Measurements from ENCODE around the gene C6orf136. TPM values are rescaled to one million over a fixed set of nuclear protein-coding genes. Genes with fewer than 3 reads are reported as not detected.
A peak's percentile ranks its signal among the peaks of the same experiment; 100 is the strongest.

The C6orf136 gene
- total and polyA plus RNA-seq, 8 donors = 7.3 to 126 (median 23.4) TPM

DNA sequence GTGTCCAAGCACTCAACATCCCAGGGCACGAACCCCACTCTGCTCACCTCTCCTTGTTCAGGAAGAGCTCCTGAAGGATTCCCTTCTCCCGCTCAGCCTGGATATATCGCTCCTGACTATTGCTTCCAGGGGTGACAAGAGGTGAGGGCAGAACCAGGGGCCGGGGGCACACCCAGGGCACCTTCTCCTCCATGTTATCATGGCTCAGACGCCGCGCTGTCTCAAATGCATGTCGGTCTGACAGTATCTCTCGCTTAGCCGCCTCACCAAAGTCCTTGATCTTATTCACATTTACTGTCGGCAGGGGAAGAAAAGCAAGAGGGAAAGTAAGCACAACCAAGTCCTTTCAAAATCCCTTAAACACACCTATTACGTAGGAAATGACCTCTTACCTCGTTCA, 43.0 kb upstream of the C6orf136 start:
- TF ChIP-seq POLR2A (IDR thresholded peaks at IDR 0.05) (no peak), EP300 (IDR thresholded peaks at IDR 0.05) (no peak), POLR2AphosphoS5 (IDR thresholded peaks at IDR 0.05) (no peak)
- TF ChIP-seq, protein P1, sequence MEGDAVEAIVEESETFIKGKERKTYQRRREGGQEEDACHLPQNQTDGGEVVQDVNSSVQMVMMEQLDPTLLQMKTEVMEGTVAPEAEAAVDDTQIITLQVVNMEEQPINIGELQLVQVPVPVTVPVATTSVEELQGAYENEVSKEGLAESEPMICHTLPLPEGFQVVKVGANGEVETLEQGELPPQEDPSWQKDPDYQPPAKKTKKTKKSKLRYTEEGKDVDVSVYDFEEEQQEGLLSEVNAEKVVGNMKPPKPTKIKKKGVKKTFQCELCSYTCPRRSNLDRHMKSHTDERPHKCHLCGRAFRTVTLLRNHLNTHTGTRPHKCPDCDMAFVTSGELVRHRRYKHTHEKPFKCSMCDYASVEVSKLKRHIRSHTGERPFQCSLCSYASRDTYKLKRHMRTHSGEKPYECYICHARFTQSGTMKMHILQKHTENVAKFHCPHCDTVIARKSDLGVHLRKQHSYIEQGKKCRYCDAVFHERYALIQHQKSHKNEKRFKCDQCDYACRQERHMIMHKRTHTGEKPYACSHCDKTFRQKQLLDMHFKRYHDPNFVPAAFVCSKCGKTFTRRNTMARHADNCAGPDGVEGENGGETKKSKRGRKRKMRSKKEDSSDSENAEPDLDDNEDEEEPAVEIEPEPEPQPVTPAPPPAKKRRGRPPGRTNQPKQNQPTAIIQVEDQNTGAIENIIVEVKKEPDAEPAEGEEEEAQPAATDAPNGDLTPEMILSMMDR (IDR thresholded peaks at IDR 0.05) = no peak
- DNase-seq = no peak

DNA sequence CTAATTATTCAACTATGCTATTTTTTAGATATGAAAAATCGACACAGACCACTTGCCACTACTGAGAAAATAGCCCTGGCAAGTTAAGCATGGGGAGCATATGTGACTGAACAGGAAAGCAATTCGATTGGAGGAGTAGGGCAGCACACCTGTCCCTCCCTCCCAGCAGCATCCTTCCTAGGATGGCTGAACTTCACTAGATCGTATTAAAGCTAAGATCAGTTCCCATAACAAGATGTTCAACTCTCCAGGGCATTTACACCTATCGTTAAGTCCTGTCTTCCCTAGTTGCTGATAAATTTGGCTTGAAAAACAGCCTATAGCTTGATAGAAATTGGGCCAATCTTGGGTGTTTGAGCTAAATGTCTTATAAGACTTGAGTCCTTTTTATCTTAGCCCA, 36.9 kb upstream of the C6orf136 start:
- no peaks in the 10 kb centered on the region for H3K9me3 ChIP-seq
- TF ChIP-seq POLR2AphosphoS5 (IDR thresholded peaks at IDR 0.05) (no peak), EP300 (IDR thresholded peaks at IDR 0.05) (no peak), POLR2A (IDR thresholded peaks at IDR 0.05) (no peak)
- TF ChIP-seq, protein P1 (IDR thresholded peaks at IDR 0.05) = no peak
- peaks cover 38 to 75% (median 52%) of the 10 kb centered on the region in 4 donors for H3K4me1 ChIP-seq
- H3K27ac ChIP-seq = peak overlapping the region in 2 of 5 donors; percentile 18 to 95
- no peaks in the 10 kb centered on the region for H3K27me3 ChIP-seq
- DNase-seq = no peak
- 58 to 77% (median 66%) methylated on average over 4 of the region's 4 CpGs for WGBS, 5 donors
- H3K36me3 ChIP-seq = peaks cover 44 to 56% (median 47%) of the 10 kb centered on the region in 4 donors
- intact Hi-C loops (cut with DNase I; ENCODE audit: low total_unique reads) = no loop called here
- no peak overlapping the region for H3K4me3 ChIP-seq

More for the DNA sequence above, 43.0 kb upstream of the C6orf136 start:
- peaks cover 78 to 92% (median 88%) of the 10 kb centered on the region in 4 donors for H3K36me3 ChIP-seq
- intact Hi-C loops (cut with DNase I; ENCODE audit: low total_unique reads) = no loop called here
- WGBS, 5 donors = 91 to 96% (median 92%) methylated on average over 13 of the region's 13 CpGs
- H3K27ac ChIP-seq = no peak overlapping the region
- no peak overlapping the region for H3K4me3 ChIP-seq
- peaks cover 0 to 22% (median 11%) of the 10 kb centered on the region in 4 donors for H3K4me1 ChIP-seq
- H3K27me3 ChIP-seq = no peaks in the 10 kb centered on the region
- no peaks in the 10 kb centered on the region for H3K9me3 ChIP-seq

DNA sequence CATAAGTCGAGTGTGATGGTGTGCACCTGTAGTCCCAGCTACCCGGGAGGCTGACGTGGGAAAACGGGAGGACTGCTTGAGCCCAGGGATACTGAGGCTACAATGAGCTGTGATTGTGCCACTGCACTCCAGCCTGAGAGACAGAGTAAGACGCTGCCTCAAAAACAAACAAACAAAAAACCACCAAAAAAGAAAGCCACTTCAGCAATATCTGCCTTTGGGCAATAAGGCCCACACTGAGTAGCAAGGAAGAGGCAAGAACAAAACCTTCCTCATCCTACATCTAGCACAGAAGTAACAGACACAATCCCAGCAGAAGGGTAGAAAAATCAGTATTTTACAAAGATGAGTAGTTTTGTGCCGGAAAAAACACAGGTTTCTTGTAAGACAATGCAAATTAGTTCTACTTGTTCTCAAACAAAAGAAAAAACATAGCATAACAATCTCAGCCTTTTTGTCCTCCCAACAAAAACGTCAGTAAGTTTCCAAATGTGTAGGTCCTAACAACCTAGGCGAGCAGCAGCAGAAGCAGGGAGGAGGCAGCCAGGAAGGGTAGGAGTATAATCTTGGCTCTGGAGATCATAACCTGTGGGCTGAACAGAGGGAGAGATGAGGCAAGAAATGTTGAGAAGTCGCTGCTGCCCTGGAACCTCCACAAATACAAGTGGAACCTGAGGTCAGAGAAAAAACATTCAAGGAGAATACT, 35.6 kb upstream of the C6orf136 start:
- H3K4me3 ChIP-seq = no peak overlapping the region
- TF ChIP-seq POLR2AphosphoS5 (IDR thresholded peaks at IDR 0.05) = no peak
- TF ChIP-seq, protein P1 (IDR thresholded peaks at IDR 0.05) = no peak
- TF ChIP-seq POLR2A (IDR thresholded peaks at IDR 0.05) = no peak
- no peak for TF ChIP-seq EP300 (IDR thresholded peaks at IDR 0.05)
- peaks cover 38 to 75% (median 52%) of the 10 kb centered on the region in 4 donors for H3K4me1 ChIP-seq
- no peaks in the 10 kb centered on the region for H3K9me3 ChIP-seq
- peak overlapping the region in 2 of 5 donors; percentile 24 to 95 for H3K27ac ChIP-seq
- WGBS, 5 donors = 53 to 69% (median 59%) methylated on average over 9 of the region's 9 CpGs
- no peak for DNase-seq
- intact Hi-C loops (cut with DNase I; ENCODE audit: low total_unique reads) = no loop called here
- no peaks in the 10 kb centered on the region for H3K27me3 ChIP-seq
- H3K36me3 ChIP-seq = peaks cover 38 to 48% (median 39%) of the 10 kb centered on the region in 4 donors

DNA sequence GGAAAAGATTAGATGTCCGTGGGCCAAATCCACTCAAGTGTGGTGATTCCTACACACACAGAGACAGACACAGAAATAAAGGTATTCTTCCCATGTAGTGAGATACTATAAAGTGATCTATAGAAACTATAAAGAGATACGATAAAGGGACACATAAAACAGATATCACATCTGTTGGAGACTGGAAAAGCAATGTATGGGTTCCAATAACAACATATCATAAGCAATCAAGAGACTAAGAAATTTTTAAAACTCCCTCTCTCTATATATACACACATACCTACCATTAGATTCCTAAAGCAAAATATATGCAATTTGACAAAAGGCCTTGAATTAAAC, 35.1 kb upstream of the C6orf136 start:
- 38 to 71% (median 57%) methylated on average over 2 of the region's 2 CpGs for WGBS, 5 donors
- Histone ChIP-seq H3K36me3 (peaks cover 38 to 48% (median 39%) of the 10 kb centered on the region in 4 donors), H3K4me1 (peaks cover 38 to 75% (median 52%) of the 10 kb centered on the region in 4 donors), H3K27me3 (no peaks in the 10 kb centered on the region), H3K27ac (peak overlapping the region in 2 of 5 donors; percentile 95 to 96), H3K9me3 (no peaks in the 10 kb centered on the region), H3K4me3 (no peak overlapping the region)
- DNase-seq = no peak
- intact Hi-C loops (cut with DNase I; ENCODE audit: low total_unique reads) = no loop called here
- no peak for TF ChIP-seq POLR2AphosphoS5 (IDR thresholded peaks at IDR 0.05)
- TF ChIP-seq, protein P1 (IDR thresholded peaks at IDR 0.05) = no peak
- no peak for TF ChIP-seq EP300 (IDR thresholded peaks at IDR 0.05)
- no peak for TF ChIP-seq POLR2A (IDR thresholded peaks at IDR 0.05)

Measured in stomach (tissue), 9 donors.